Stimulated activated CD8-positive, alpha-beta memory T cell treated with anti-CD3 and anti-CD28 coated beads, Interleukin-15, amount 100 ng/mL, for 24 hours (primary cell): Measurements from ENCODE around the gene HPCAL1.

Experiments
- DNase-seq: peaks from one replicate; pipeline ENCODE4 v3.0.0-alpha.2; 2020; ENCODE audit warnings: low read depth

The HPCAL1 gene

DNA sequence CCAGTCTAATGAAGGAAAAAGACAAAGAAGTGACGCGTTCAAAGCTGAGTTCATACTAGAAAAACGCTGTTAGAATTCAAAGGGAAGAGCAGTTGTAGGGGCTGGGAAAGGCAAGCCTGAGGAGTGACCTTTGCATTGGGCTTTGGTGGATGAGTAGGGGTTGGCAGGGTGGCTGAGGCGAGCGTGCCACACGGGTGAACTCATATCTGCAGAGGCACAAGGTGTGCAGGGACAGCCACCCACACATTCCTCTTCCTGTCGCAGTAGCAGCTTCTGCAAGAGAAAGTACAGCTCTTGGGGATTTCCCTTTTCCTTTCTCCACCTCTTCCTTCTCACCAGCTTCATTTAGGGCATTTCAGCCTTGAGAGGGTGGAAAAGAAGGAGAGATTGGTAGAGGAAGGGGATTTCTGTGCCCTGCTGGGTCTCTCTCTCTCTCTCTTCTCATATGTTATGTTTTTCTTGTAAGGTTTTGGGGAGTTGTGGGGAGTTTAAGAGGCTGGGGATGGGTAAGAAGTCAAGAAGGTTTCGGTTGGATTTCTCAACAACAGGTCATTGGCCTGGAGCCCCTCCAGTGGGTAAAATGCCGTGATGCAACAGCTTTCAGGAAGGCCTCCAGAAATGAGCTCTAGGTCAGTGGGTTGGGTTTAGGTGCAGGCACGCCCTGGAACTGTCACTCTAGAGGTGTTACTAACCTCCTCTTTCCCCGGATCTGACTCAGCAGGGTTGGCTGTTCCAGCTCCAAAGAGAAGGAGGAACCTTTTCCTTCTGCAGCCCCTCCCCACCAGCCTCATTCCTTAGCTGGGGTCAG lies 105.3 kb downstream of the HPCAL1 start:
- DNase-seq, result peak; percentile 27

DNA sequence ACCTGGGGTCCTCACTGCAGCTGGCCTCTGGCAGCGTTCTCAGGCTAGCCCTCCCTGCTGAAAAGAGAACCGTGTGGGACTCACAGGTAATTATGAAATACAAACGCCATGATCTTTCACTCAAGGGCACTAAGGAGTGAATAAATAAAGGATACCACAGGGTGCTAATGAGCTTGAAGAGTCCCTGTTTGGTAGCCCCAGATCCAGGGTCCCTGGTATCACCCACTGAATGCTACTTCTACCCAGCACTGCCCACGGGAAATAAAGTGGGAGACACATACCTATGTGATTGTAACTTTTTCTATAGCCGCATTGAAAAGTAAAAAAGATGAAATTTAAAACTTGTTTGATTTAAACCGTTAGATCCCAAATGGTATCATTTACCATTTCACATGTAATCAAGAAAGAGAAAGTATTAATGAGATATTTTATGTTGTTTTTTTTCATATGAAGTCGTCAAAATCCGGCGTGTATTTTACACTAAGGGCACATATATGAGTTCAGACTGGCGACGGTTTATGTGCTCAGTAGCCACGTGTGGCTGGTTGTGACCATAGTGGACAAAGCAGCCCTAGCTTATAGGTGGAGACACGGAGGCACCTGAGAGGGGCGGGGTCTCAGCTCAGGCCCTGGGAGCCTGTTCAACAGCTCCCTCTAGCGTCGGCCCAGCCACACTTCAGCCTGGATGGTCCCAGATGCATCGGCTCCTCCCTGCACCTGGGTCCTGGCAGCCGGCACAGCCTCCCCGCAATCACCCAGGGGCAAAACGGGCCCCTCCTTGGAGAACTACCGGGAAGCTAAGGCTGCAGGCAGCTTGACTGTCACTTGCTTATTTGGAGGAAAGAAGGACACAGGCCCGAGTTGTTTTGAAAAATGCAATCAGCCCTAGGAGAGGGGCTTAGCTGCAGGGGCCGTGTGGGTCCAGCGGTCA lies 106.2 kb downstream of the HPCAL1 start:
- DNase-seq, result peak; percentile 58

DNA sequence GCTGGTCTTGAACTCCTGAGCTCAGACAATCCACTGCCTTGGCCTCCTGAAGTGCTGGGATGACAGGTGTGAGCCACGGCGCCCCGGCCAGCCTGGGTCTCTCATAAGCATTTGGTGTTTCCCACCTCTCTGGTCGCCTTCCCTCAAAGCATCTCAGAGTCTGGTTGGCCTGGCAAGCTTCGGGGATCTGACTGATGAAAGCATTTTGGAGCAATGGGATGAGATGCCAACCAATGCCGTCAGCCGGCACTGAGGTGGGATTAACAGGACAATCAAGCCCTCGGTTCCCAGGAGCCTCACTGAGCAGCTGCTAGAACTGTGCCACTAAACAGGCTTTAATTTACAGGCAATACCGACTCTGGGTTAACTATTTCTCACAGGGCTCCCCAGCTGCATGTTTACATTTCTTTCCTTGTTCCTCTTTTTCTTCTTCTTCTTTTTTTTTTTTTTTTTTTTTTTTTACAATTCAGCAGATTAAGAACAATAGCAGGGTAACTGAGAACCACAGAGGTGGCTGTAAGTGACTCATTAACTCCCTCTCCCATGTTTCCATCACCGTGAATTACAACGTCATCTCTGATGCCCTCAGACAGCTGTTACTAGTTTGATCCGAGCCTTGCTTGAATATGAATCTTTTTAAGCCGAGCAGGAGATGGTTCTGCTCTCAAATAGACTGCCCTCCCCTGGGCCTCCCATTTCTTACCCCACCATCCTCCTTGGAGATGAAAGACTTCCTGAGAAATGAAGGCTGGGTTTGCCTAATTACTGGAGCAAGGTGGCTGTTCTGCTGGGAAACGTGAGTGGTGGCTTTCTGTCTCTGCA lies 107.5 kb downstream of the HPCAL1 start:
- no peak for DNase-seq

DNA sequence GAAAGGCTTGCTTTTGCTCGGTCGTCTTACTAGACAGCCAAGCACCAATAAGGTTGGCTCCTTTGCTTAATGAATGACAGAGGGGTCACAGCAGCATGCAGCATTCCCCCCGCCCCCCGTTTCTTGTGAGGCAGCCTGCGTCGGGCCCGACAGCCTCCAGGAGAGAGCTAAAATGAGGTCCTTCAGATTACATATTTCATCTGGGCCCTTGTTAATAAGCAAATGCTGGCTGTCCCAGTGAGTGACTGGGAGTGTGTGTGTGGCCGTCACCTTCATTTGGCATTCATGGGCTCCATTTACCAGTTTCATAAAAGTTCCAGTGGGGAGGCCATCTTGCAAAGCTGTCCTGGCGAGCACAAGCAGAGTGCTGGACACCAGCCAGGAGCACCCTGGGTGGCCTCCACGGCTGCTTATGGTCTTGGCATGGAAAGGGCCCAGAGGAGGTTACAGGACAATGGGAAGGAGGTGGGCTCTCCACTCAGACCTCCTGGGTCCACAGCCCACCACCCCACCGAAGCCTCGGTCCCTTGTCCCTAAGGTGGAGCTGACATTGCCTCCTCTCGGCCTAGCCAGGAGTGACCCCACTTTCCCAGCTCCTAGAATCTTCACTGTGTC lies 108.2 kb downstream of the HPCAL1 start:
- DNase-seq, result no peak

DNA sequence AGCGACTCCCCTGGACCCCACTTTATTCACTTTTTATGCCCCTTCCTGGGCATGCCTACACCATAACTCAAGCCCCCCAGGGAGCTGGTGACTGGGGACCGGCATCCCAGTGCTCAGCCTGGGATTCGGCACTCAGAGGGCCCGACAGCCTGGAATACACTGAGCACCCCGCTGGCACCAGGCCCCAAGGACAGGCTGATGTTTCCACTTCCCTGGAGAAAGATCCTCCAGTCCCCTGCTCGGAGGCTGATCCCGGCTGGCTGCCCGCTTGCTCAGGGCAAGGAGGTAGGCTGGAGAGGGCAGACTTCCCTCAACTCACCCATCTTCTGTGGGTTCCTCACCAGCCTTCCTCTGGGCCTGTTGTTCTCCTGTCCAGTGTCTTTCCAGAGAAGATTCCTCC lies 108.9 kb downstream of the HPCAL1 start:
- DNase-seq, result no peak

DNA sequence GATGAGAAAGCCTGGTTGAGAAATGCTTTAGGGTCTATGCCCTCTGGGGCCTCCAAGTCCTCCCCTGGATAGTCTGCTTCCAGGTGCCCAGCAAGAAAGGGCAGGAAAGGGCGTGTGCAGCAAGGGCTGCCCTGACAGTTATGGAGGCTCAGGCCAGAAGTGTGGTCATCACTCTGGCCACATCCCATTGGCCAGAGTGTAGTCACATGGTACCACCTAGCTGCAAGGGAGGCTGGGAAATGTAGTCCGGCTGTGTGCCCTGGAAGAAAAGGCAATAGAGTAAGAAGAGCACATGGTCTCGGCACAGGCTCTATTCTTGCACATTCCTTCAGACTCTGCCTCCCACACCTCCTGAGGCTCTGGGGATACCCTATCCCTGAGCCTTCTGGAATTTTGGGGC lies 109.7 kb downstream of the HPCAL1 start:
- no peak for DNase-seq

DNA sequence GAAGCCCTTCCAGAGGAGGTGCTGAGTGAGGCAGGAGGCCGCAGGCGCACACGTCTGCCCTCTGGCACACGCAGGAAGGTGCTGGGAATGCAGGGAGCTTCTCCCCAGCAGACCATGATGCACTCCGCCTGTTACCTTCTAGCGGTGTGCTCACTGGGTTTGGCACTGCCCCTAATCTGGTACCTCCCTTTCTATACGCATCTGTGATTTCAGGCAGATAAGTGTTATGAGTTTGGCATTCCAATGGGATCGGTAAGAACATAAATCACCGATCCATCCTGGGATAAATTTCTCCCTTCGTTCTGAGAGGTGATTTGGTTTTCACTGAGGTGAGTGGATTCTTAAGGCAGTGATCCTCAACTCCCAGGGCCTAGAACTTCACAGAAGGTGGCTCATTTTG lies 110.8 kb downstream of the HPCAL1 start:
- DNase-seq, result no peak

DNA sequence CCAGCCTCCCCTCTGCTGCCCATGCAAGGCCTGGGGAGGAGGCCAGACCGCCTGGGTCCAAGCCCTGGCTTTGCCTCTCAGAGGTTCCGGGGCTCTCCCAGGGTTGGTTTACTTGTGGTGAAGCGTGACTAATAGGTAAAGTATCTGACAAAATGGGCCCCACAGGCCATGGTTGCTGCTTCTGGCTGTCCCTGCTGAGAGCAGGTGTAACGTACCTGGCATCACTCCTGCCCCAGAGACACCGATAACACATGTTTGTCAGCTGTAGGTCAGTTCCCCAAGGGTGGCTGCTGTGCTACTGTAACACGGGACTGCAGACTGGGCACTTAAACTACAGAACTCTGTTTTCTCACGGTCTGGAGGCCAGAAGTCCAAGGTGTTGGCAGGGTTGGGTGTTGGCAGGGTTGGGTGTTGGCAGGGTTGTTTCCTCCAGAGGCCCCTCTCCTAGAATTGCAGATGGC lies 111.3 kb downstream of the HPCAL1 start:
- no peak for DNase-seq

DNA sequence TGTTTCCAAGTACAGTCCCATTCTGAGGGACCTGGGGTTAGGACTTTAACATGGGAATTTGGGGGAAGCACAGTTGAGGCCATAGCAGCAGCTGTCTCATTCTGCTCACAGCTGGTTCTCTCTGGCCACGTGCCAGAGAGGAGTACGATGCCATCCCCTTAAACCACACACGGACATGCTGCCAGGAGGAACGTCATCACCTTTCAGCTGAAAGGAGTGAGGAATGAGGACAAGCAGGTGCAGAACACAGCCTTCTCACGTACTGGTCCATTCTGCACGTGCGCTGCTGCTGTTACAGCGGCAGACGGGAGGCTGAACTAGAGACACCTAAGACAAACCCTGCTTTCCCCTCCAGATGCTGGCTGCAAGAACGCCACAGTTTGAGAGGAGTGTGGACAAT lies 111.9 kb downstream of the HPCAL1 start:
- no peak for DNase-seq

DNA sequence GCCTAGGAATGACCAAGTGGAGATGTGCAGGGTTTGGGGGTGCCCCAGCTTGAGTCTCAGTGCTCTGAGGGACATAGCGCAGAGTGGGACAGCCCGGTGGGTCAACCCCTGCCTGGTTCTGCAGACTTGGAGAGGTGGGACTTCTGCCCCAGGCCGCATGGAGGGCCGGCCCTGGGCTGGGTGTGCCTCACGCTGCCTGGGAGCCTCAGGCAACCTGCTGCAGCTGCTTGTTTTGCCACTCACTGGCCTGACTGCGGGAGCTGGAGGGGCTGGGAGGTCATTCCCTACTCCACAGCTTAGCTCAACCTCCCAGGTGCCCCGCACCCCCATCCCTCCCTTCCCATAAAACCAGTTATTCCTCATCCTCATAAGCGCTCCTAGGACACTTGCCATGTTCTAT lies 112.3 kb downstream of the HPCAL1 start:
- DNase-seq, result no peak

DNA sequence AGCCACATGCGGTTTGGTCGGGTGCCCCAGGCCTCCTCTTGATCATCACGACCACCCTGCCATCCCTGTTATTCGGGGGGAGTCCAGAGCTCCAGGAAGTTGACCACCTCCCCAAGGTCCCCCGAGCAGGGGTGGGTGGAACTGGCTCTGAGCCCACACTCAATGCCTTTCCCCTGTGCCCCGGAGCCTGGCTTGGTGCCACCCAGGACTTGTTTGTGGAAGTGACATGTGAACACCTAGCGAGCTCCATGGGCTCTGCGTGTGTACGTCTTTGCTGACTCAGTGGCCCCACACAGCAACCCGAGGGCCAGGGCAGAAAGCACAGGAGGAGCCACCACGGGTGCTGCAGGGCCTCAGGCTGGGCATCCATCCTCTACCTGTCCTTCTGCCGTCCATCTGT lies 112.9 kb downstream of the HPCAL1 start:
- DNase-seq, result no peak

DNA sequence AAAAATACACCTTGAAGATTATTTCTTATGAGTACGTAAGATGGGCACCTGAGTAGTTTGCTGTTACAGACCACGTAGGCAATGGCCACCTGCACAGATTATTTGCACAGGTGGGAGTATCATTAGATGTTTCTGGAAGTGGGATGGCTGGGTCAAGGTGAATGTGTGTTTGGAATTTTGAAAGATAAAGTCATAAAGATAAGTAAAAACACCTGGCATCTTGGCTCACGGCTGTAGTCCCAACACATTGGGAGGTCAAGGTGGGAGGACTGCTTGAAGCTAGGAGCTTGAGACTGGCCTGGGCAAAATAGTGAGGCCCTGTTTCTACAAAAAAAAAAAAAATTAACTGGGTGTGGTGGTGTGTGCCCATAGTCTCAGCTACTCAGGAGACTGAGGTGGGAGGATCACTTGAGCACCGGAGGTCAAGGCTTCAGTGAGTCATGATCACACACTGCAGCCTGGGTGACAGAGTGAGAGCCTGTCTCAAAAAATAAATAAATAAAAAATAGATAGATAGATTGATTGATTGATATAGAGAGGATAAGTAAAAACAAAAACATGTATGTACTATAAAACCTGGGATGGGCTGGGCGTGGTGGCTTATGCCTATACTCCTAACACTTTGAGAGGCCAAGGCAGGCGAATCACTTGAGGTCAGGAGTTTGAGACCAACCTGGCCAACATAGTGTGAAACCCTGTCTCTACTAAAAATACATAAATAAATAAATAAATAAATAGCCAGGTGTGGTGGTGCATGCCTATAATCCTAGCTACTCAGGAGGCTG lies 115.0 kb downstream of the HPCAL1 start:
- no peak for DNase-seq

DNA sequence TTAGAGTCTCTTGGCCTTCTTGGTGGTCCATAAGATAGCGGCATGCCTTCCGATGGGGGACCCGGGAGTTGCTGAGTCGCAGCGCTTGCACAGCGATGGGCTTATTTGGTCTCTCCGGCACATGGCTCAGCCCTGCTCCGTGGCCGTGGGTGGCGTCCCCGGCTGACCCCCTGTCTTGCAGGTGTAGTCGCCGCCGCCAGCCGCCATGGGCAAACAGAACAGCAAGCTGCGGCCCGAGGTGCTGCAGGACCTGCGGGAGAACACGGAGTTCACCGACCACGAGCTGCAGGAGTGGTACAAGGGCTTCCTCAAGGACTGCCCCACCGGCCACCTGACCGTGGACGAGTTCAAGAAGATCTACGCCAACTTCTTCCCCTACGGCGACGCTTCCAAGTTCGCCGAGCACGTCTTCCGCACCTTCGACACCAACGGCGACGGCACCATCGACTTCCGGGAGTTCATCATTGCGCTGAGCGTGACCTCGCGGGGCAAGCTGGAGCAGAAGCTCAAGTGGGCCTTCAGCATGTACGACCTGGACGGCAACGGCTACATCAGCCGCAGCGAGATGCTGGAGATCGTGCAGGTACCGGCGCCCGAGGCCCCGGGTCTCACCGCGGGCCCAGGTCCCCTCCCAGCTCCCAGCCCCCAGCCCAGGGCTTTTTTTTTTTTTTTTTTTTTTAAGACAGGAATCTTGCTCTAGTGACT lies 117.0 kb downstream of the HPCAL1 start:
- DNase-seq, result no peak

DNA sequence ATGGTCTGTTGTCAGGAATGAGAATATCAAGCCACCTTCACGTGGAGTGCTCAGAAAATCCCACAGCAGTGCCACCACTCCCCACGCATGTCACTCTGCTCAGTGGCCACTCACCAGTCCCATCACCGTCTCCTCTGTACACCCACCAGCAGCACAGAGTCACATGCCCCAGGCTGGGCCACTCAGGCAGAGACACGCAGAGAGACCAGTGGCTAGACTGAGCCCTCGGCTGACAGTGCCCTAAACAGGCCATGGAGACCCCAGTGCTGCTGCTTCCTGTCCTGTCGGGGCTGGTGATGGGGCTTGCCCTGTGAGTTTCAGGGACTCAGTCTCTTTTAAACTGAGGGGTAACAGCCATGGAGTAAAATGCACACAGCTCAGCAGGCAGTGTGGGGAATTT lies 119.5 kb downstream of the HPCAL1 start:
- DNase-seq, result no peak

DNA sequence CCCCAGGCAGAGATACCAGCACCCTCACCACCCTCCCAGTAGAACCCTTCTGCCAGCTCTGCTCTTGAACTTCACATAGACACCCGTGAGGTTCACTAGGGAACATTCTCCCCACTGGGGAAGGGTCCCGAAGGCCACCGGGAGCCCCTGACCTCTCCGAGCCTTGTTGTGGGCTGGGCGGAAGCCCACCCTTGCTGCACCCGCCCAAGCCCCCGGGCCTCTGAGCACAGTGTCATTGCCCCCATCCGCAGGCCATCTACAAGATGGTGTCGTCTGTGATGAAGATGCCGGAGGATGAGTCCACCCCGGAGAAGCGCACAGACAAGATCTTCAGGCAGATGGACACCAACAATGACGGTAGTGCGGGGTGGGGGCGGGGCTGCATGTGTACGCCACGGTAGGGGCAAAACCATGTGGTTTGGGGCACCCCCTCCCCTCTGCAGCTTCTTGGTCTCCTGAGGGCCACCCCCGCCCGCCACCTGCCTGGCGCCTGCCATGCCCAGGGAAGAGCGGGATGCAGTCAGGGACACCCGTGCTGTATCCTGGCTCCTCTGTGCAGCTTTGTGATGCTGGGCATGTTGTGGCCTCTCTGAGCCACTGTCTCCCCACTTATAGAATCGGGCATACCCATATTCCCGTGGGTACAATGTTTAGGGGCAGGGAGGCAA lies 120.2 kb downstream of the HPCAL1 start:
- DNase-seq, result no peak

DNA sequence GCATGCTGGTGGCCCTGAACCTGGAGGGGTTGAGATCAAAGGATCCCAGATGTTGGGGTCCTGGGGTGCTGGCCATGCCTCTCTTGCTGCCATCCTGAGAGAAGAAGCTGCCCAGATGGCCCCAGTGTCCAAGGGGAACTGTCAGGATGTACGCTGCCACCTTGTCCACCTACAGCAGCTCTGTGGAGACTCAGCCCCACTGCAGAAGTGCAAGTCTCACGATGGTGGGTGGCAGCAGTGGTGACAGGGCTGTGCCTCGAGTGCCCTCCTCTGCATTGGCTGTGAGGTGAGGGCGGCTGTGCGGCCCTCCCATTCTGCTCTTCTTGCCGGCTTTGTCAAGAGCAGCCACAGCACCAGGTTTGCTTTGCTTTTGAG lies 120.7 kb downstream of the HPCAL1 start:
- DNase-seq, result no peak

DNA sequence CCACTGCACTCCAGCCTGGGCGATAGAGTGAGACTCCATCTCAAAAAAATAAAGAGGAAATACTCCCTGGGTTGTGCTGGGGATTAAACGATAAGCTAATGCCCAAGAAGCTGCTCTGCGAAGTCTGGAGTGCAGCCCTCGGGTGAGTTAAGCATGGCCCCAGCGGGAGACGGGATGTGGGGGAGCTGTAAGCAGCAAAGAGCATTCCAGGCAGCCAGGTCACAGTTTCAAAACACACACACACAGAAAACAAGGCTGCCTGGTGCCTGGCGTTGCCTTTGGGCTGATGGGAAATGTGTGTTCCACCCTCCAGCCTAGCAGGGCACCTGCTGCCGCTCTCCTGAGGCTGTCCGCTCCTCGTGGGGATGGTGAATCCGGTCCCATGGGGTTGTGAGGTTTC lies 121.3 kb downstream of the HPCAL1 start:
- no peak for DNase-seq

DNA sequence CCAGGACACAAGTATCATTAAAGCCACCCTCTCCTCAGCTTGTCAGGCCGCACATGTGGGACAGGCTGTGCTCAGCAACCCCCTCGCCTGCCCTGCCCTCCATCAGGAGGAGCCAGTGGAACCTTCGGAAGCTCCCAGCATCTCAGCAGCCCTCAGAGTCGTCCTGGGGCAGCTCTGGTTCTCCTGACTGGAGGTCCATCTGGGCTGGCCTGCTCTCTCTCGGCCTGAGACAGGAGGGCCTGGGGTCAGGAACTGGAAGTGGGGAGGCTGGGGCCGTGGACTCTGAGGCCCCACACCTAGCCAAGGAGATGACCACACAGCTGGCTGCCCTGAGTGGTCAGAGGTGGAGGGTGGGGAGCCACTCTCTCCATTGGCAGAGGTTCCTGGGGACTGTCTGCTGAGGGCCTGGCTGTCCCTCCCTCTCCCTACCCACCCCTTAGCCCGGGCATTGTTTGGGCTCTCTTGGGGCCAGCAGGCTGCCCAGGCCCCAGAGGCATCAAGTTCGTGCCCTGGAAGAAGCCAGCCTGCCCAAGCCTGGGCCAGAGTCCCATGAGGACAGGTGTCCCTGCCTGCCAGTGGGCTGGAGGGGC lies 122.3 kb downstream of the HPCAL1 start:
- no peak for DNase-seq

DNA sequence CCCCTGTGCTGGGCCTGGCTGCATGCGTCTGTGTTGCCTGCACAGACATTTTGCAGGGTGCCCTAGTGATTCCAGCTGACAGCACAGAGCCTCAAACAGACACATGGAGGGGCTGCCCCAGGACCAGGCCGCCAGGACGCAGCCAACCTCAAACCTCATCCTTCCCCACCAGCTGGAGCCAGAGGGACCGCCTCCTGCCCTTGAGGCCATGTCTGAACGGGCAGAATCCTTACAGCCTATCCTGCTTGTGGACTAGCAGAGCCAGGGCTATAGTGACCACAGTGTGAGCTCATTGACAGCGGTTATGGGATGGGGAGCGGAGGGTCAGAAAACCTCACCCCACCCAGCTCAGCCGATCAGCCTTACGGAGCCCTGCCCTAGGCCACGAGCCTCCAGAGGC lies 123.0 kb downstream of the HPCAL1 start:
- no peak for DNase-seq
